Measurements from ENCODE around the gene PSAP.
A peak's percentile ranks its signal among the peaks of the same experiment; 100 is the strongest.

The PSAP gene

GRCh38 chr10:71823356-71823755, 27.7 kb downstream of the PSAP start:
- no peak for DNase-seq

- DNase-seq, result no peak
Observed at GRCh38 chr10:71821909-71822763, 28.9 kb downstream of the PSAP start.

- DNase-seq, result no peak
Observed at GRCh38 chr10:71820966-71821365, 30.1 kb downstream of the PSAP start.

DNA sequence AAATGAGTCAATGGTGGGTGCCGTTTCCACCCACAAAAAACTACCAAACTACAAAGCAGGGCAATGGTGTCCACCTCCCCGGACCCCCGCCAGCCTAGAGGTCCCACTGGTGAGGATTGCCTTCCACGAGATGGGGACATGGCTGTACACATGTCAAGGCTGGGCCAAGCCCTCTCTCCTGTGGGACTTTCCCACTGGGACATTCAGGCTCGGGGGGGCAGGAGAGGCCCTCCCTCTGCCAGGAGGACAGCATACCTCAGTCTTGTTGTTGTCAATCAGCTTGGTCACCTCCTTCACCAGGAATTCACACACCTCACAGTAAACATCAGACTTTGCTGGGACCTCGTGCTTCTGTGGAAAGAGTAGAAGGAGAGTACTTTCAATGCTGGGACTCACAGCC, 31.1 kb downstream of the PSAP start:
- no peak for DNase-seq

- no peak for DNase-seq
Observed at GRCh38 chr10:71819441-71819861, 31.6 kb downstream of the PSAP start.

GRCh38 chr10:71818674-71819260, 32.3 kb downstream of the PSAP start:
- no peak for DNase-seq

- DNase-seq, result no peak
Observed at GRCh38 chr10:71817831-71818655, 33.0 kb downstream of the PSAP start.

DNA sequence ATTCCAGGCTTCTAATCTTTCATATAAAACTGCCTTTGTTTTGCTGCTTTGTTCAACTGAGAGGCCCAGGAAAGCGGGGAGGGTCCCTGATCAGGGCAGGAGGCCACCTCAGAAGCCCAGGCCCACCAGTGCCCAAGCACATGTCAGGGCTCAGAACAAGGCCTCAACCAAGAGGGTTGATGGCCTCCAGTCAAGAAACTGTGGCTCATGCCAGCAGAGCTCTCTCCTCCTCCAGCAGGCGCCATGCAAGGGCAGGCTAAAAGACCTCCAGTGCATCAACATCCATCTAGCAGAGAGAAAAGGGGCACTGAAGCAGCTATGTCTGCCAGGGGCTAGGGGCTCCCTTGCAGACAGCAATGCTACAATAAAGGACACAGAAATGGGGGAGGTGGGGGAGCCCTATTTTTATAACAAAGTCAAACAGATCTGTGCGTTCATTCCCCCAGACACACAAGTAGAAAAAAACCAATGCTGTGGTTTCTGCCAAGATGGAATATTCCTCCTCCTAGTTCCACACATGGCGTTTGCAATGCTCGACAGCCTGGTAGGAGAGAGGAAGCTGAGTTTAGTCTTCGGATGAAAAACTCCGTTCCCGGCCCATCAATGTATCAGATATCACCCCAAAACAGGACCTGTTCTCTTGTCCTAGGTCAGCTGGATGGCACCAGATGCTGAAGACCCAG, 34.0 kb downstream of the PSAP start:
- no peak for DNase-seq

DNA sequence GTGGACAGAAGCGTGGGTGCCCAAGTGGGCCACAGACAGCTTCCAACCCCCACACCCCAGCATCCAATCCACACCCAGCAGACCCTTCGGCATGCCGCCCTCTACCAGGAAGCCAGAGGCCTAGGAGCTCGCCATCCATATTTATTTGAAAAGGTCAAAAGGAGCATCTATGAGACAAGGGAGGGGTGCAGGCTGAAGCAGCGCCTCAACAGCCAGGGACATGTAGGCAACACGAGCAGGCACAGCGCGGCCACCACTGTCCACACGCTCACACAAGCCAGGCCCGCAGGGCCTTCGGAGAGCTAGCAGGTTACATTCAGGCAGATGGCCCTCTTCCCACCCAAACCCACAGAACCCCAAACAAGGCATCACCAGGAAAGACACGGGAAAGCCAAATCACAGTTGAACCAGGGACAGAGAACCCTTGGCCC, 34.6 kb downstream of the PSAP start:
- DNase-seq, result no peak

- no peak for DNase-seq
Observed at GRCh38 chr10:71815515-71816130, 35.4 kb downstream of the PSAP start.

DNA sequence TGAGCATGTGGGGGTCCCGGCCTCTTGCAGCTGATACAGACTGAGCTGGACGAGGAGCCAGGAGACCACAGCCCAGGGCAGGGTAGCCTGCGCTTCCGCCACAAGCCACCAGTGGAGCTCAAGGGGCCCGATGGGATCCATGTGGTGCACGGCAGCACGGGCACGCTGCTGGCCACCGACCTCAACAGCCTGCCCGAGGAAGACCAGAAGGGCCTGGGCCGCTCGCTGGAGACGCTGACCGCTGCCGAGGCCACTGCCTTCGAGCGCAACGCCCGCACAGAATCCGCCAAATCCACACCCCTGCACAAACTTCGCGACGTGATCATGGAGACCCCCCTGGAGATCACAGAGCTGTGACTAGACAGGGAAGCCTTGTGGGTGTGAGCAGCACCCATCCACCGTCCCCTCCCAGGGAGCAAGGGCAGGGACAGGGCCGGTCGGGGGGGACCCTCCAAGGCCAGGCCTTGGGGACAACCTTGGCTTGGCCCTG, 36.1 kb downstream of the PSAP start:
- no peak for DNase-seq

- no peak for DNase-seq
Observed at GRCh38 chr10:71812913-71813590, 38.0 kb downstream of the PSAP start.

- DNase-seq, result peak; percentile 93
Observed at GRCh38 chr10:71812016-71812912, 38.8 kb downstream of the PSAP start.

- DNase-seq, result no peak
Observed at GRCh38 chr10:71811351-71811750, 39.7 kb downstream of the PSAP start.

- no peak for DNase-seq
Observed at GRCh38 chr10:71810048-71810750, 40.9 kb downstream of the PSAP start.

GRCh38 chr10:71809628-71810027, 41.4 kb downstream of the PSAP start:
- no peak for DNase-seq

- DNase-seq, result no peak
Observed at GRCh38 chr10:71807557-71808510, 43.2 kb downstream of the PSAP start.

- DNase-seq, result no peak
Observed at GRCh38 chr10:71806704-71807556, 44.1 kb downstream of the PSAP start.

All from activated effector memory CD4-positive, alpha-beta T cell treated with anti-CD3 and anti-CD28 coated beads, Interleukin-2, amount 50 U/mL, for 16 hours (primary cell).